ENCODE data around the gene RHOT1.
"Not testable (repeated sequence)": the region's sequence is repeated elsewhere in the genome, so short reads cannot be mapped to it uniquely, and the experiment has no call there.

RHOT1 gene

GRCh38 chr17:32124985-32125847, 17.1 kb upstream of the RHOT1 start:
- no peak for DNase-seq

- no peak for DNase-seq
Observed at GRCh38 chr17:32125848-32126153, 16.5 kb upstream of the RHOT1 start.

- DNase-seq, result no peak
Observed at GRCh38 chr17:32126325-32126724, 16.0 kb upstream of the RHOT1 start.

- no peak for DNase-seq
Observed at GRCh38 chr17:32126746-32127145, 15.6 kb upstream of the RHOT1 start.

DNA sequence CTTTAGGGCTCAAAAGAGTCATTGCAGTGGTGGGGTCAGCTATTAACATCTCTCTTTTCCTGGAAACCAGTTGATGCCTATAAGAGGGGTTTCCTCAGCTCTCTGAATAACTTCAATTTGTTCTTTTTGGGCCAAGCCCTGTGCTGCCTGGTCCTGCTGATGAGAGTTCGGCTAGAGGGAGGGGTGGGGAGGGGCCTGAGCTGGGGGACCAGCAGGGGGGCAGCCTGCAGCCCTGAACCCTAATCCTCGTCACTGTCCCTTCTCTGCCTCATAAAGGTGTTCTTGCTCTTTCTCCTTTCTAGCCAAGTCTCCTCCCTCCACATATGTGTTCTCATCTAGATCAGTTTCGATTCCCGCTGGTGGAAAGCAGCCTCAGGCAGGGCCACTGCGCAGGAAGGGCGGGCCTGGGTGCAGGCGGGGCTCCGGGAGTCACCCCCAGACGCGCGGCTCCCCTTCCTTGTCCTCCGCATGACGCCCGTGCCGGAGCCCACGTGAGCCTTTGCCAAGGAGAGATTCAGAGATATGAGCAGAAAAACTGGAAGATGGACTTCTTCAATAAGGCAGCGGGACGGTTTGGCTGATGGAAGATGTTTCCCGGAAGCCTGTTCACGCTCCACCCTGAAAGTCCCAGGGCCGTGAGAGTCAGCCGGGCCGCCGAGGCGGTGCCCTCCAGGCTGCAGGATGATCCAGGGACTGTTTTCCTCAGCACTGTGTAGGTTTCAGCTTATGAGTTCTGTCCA, 15.0 kb upstream of the RHOT1 start:
- DNase-seq, result peak; percentile 77 to 80

- not testable (repeated sequence) for DNase-seq
Observed at GRCh38 chr17:32128470-32128869, 13.8 kb upstream of the RHOT1 start.

GRCh38 chr17:32135497-32136117, 6.7 kb upstream of the RHOT1 start:
- DNase-seq, result peak in 1 of 2 donors; percentile 22

DNA sequence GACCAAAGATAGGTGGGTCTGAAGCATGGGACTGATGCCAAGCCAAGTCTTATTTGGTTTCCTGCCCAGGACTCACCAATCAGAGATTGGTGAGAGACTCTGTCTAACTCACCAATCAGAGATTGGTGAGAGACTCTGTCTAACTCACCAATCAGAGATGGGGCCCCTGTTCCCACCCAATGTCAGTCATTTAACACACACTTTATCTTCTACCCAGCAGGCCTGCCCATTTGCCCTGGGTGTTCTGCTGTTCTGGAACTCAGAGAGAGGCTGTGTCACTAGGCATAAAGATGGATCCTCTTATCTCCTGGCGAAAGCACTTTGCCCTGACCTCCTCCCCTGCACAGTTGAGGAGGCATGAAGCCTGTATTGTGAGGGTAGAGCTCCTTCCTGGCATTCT, 5.4 kb upstream of the RHOT1 start:
- DNase-seq, result no peak

- DNase-seq, result not testable (repeated sequence)
Observed at GRCh38 chr17:32139504-32139903, 2.8 kb upstream of the RHOT1 start.

DNA sequence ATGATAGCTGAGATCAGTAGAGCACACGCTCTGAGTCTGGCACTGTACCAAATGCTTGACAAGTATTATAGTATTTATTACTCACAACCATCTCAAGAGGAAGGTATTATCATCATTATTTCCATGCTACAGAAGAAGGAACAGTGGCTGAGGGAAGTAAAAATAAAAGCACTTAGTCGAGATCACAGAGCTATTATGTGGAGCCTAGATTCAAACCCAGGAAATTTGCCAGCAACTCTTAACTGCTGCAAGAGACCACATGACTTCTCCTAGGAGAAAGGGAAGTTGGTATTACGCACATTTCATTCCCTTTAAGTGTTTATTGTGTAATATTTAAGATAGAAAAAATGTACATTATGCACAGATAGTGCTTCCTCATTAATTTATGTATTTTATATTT, 1.0 kb upstream of the RHOT1 start:
- DNase-seq, result peak in 1 of 2 donors; percentile 12

GRCh38 chr17:32141679-32142037, 644 bp upstream of the RHOT1 start:
- DNase-seq, result no peak

DNA sequence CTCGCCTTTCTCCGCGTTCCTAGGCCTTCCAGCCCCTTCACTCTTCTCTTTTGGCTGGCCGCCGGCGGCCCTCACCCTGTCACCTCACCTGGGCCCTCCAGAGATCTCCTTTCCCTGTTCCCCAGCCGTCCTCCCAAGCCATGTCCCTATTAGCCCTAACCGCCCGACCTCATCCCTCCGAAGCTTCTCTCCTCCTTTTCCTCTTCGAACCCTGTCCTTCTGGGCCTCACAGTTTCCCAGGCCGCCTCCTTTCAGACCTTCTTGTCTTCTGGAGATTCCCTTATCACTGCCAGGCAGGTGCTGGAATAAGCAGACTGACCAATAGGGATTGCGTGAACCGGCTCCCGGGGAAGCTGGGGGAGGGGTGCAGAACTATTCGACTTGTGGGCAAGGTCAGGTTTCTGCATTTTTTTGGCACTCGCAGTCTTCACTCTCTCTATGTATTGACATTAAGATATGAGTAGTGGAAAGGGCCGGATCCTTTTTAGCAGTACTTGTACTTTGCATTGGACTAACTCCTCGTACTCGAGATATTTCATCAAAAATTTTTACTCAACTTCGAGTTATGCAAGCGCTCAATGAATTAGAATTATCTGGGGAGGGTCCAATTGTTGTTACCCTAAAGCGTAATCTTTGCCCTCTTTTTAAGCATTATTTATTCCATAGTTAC, 690 bp downstream of the RHOT1 start:
- DNase-seq, result peak in 1 of 2 donors; percentile 8

DNA sequence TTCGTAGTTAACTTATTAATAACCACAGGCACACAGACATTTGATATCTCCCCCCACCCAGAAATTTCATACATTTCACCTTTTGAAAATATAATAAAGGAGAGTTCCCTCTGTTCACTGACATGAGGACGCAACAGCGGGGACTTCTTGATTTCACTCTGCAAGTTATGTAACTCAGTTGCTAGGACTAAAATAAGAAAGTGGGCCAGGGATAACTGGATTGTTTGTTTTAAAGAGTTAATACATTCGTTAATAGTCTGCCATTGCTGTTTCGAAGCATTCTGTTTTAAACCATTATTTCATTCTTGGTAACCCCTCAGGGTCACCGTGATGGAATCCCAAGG, 1.2 kb downstream of the RHOT1 start:
- no peak for DNase-seq

GRCh38 chr17:32144442-32144841, 2.1 kb downstream of the RHOT1 start:
- DNase-seq, result not testable (repeated sequence)

GRCh38 chr17:32148351-32148750, 6.0 kb downstream of the RHOT1 start:
- no peak for DNase-seq

DNA sequence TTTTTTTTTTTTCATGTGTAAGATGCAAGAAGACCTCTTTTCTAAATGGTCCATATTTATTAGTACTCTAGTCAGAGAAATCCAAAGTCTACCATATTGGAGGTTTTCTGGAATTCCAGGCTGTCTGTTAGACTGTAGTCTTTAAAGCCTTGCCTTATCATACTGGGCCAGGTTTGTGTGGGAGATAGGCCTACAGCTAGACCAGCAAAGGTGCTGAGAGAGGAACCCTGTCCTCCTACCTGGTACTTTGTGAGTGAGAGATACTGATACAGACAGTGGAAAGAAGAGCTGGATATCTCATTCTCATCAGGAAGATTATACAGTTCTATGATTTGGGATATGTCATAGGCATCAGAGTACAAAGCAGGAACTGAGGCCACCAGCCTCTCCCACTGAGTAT, 8.1 kb downstream of the RHOT1 start:
- DNase-seq, result no peak

DNA sequence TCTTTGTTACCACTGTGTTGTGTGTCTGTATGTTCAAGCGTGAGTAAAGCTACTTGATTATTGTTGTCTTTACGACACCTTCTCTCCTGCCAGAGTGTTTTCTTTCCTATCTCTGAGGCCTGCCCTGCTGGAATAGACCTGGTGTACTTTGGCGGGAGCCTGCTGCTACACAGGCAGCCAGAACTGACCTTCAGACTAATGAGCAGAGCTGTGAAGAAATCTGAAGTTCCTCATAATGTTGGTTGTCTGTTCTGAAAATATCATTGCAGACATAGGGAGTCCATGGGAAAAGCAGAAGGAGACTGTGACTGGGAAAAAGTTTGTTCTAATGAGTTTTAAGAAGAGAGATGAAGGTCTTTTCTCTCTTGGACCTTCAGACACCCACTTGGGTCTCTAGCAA, 9.8 kb downstream of the RHOT1 start:
- no peak for DNase-seq

- DNase-seq, result no peak
Observed at GRCh38 chr17:32155896-32156295, 13.6 kb downstream of the RHOT1 start.

DNA sequence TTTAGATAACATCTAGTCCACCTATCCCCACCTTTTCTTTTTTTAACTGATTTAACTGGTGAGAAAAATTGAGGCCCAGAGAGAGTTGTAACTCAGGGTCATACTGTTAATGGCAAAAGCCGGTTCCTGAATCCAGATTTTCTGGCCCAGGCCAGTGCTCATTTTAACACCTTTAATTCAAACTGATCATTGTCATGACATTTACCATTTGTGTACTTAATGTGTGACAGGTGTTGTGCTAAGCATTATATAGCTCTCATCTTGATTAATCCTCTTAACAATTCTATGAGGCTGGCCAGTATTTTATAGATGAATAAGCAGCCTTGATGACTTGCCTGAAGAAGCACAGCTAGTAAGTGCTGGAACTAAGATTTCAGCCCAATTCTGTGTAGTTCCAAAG, 14.4 kb downstream of the RHOT1 start:
- DNase-seq, result no peak

- no peak for DNase-seq
Observed at GRCh38 chr17:32157225-32157624, 14.9 kb downstream of the RHOT1 start.

DNA sequence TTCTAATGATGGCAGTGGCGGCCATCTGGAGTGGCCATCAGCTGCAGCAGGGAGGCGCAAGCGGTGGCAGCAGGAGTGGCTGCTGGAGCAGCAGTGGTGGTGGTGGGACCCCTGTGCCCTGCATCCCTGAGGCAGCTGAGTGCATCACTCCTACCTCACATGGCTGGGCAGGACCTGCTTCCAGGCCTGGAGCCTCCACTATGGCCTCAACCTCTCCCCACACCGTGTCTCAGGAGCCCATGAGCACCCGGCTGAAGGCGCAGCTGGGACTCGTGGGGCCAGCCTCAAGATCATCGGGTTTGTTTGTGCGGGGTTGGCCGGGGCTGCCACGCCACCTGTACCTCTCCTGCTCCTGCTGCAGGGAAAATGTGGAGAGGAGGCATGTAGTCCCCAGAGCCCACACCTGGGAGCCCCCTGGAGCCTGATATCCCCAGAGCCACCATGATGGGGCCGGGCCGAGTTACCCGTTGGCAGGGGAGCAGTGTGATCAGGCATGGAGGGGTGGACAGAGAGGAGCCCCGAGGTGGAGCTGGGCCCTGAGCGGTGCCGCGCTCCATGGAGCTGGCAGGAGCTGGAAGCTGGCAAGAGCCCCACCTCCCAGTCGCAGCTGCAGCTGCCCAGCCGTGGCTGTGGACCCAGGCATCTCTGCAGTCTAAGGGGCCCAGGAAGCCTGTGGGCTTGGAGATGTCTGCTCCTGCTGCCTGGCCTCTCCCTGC, 16.7 kb downstream of the RHOT1 start:
- DNase-seq, result no peak

DNA sequence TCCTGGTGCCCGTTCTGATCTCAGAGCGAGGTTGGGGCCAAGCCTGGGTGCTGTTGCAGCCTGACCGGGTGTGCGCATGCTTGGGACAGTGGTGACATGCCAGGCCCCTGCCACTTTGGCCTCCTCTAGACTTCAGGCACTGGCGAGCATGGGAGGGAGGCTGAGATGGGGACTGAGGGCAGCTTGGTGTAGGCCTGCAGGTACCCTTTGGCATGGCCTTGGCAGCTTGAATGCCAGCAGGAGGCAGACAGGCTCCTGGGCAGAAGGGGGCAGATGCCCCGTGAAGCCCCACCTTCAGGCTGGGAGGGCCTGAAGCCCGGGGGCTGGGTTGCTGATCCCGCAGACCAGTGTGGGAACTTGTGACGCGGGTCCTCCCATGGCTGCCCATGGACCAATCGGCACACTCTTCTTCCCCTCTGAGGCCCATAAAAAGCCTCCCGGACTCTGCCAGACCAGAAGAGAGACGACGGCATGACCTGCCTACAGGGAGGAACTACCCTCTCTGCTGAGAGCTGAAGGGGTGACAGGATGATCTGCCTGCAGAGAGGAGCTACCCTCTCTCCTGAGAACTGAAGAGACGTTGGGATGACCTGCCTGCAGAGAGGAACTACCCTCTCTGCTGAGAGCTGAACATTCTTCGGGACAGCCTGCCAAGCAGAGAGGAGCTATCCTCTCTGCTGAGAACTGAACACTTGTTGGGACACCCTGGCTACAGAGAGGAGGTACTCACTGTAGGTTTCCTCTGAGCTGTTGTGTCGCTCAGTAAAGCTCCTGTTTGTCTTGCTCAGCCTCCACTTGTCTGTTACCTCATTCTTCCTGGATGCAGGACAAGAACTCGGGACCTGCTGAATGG, 17.5 kb downstream of the RHOT1 start:
- no peak for DNase-seq
